Esophagus muscularis mucosa (tissue), 3 donors: Measurements from ENCODE around the gene MYO1A.

Experiments used
- CTCF ChIP-seq, 3 experiments: fragments of 200-600 bp in 2 of 3; fragments of 450-650 bp in 1 of 3; sonication (generic) in 2 of 3; IDR thresholded peaks; one replicate each; pipeline ENCODE4 v1.5.1; 2017 to 2019; ENCODE audit warnings: antibody characterized with exemption in 3 of 3, mild to moderate bottlenecking in 2 of 3, moderate library complexity in 1 of 3
- POLR2A ChIP-seq: fragments of 450-650 bp; IDR thresholded peaks from one replicate; pipeline ENCODE4 v1.6.1; 2017; ENCODE audit warnings: antibody characterized with exemption, moderate library complexity, mild to moderate bottlenecking, low read depth
- POLR2AphosphoS5 ChIP-seq, 2 donors: sonication (generic); formaldehyde crosslinking; IDR thresholded peaks; one replicate each; pipeline ENCODE4 v1.6.1; 2017; ENCODE audit warnings: antibody characterized with exemption in 2 of 2

GRCh38 chr12:57069523-57069922 lies 19.6 kb upstream of the MYO1A start:
- peak; percentile 64 to 75 for TF ChIP-seq POLR2AphosphoS5 (IDR thresholded peaks at IDR 0.05)
- peak; percentile 93 to 96 (median 93) for TF ChIP-seq CTCF (IDR thresholded peaks at IDR 0.05)
- TF ChIP-seq POLR2A, result no peak
